SK-N-SH treated with all-trans-retinoic acid at 6 μM for 48 hours (cell line): Measurements from ENCODE around the gene PHKA2.
A peak's percentile ranks its signal among the peaks of the same experiment; 100 is the strongest.

Experiments used
- ATAC-seq: fragments of 200-7000 bp; cut with Tn5 transposase; 3 replicates; pipeline ENCODE4 v1.9.1; 2020; ENCODE audit warnings: mild to moderate bottlenecking, moderate library complexity
- ARNTL ChIP-seq: fragments of 450-650 bp; formaldehyde crosslinking; IDR thresholded peaks from 2 replicates; pipeline ENCODE4 v1.5.0; 2020; ENCODE audit warnings: low read depth, mild to moderate bottlenecking, moderate library complexity, borderline replicate concordance
- CREB5 ChIP-seq: fragments of 250-450 bp; sonication (Bioruptor Pico); IDR thresholded peaks from 2 replicates; pipeline ENCODE4 v1.5.1; 2020; ENCODE audit warnings: low read depth, mild to moderate bottlenecking, moderate library complexity
- CSDC2 ChIP-seq: fragments of 250-450 bp; sonication (Bioruptor Pico); IDR thresholded peaks from 2 replicates; pipeline ENCODE4 v1.5.0; 2020; ENCODE audit warnings: mild to moderate bottlenecking, moderate library complexity
- CSRNP3 ChIP-seq: fragments of 250-450 bp; sonication (Bioruptor Pico); IDR thresholded peaks from 2 replicates; pipeline ENCODE4 v1.5.1; 2021; ENCODE audit warnings: mild to moderate bottlenecking, moderate library complexity
- ESRRG ChIP-seq: fragments of 250-450 bp; sonication (Bioruptor Pico); IDR thresholded peaks from 2 replicates; pipeline ENCODE4 v1.6.1; 2021; ENCODE audit warnings: mild to moderate bottlenecking
- GLIS3 ChIP-seq: fragments of 250-450 bp; sonication (Bioruptor Pico); IDR thresholded peaks from 2 replicates; pipeline ENCODE4 v1.5.0; 2020; ENCODE audit warnings: mild to moderate bottlenecking, moderate library complexity
- ISL1 ChIP-seq: fragments of 250-450 bp; sonication (Bioruptor Pico); IDR thresholded peaks from 2 replicates; pipeline ENCODE4 v2.1.2; 2022; ENCODE audit warnings: mild to moderate bottlenecking, moderate library complexity
- OSR1 ChIP-seq: fragments of 250-450 bp; sonication (Bioruptor Pico); IDR thresholded peaks from 2 replicates; pipeline ENCODE4 v1.8.0; 2022; ENCODE audit warnings: moderate library complexity, mild to moderate bottlenecking, inconsistent platforms
- PATZ1 ChIP-seq: fragments of 250-450 bp; sonication (Bioruptor Pico); IDR thresholded peaks from 2 replicates; pipeline ENCODE4 v1.8.0; 2020; ENCODE audit warnings: mild to moderate bottlenecking, moderate library complexity, borderline replicate concordance
- POU6F1 ChIP-seq: fragments of 250-450 bp; sonication (Bioruptor Pico); IDR thresholded peaks from 2 replicates; pipeline ENCODE4 v1.8.0; 2021; ENCODE audit warnings: low read depth, mild to moderate bottlenecking, moderate library complexity, borderline replicate concordance
- PPARA ChIP-seq: fragments of 250-450 bp; sonication (Bioruptor Pico); IDR thresholded peaks from 2 replicates; pipeline ENCODE4 v1.5.0; 2020; ENCODE audit warnings: mild to moderate bottlenecking, borderline replicate concordance
- SNAI2 ChIP-seq: fragments of 250-450 bp; sonication (Bioruptor Pico); IDR thresholded peaks from 2 replicates; pipeline ENCODE4 v1.5.0; 2020; ENCODE audit warnings: mild to moderate bottlenecking, moderate library complexity
- TCF4 ChIP-seq: fragments of 250-450 bp; sonication (Bioruptor Pico); IDR thresholded peaks from 2 replicates; pipeline ENCODE4 v1.8.0; 2021; ENCODE audit warnings: mild to moderate bottlenecking, moderate library complexity, borderline replicate concordance
- TOX ChIP-seq: fragments of 250-450 bp; sonication (Bioruptor Pico); IDR thresholded peaks from 2 replicates; pipeline ENCODE4 v1.8.0; 2021; ENCODE audit warnings: mild to moderate bottlenecking, moderate library complexity, borderline replicate concordance
- TSHZ2 ChIP-seq: fragments of 250-450 bp; sonication (Bioruptor Pico); IDR thresholded peaks from 2 replicates; pipeline ENCODE4 v1.5.0; 2020; ENCODE audit warnings: mild to moderate bottlenecking, moderate library complexity
- ZC3H10 ChIP-seq: fragments of 250-450 bp; sonication (Bioruptor Pico); IDR thresholded peaks from 2 replicates; pipeline ENCODE4 v1.5.1; 2021; ENCODE audit warnings: mild to moderate bottlenecking, moderate library complexity
- ZFP3 ChIP-seq: fragments of 250-450 bp; sonication (Bioruptor Pico); IDR thresholded peaks from 2 replicates; pipeline ENCODE4 v1.5.0; 2020; ENCODE audit warnings: mild to moderate bottlenecking, moderate library complexity
- ZFP30 ChIP-seq: fragments of 450-650 bp; formaldehyde crosslinking; IDR thresholded peaks from 2 replicates; pipeline ENCODE4 v1.5.0; 2022; ENCODE audit warnings: mild to moderate bottlenecking, moderate library complexity
- ZNF565 ChIP-seq: fragments of 450-650 bp; formaldehyde crosslinking; conservative IDR thresholded peaks from 2 replicates; pipeline ENCODE4 v1.5.0; 2020; ENCODE audit warnings: low read depth, mild to moderate bottlenecking, moderate library complexity
- ZNF70 ChIP-seq: fragments of 450-650 bp; formaldehyde crosslinking; IDR thresholded peaks from 2 replicates; pipeline ENCODE4 v1.5.0; 2020; ENCODE audit warnings: mild to moderate bottlenecking, moderate library complexity

Gene PHKA2

GRCh38 chrX:18886344-18887161, 97.4 kb downstream of the PHKA2 start:
- TF ChIP-seq ZC3H10 (CRISPR knock-in tag) = no peak
- peak; percentile 63 for ATAC-seq

- no peak for TF ChIP-seq ZFP3
- no peak for TF ChIP-seq TCF4 (CRISPR knock-in tag)
- TF ChIP-seq ZNF565 = no peak
- no peak for TF ChIP-seq CREB5 (CRISPR knock-in tag)
- TF ChIP-seq CSRNP3 (CRISPR knock-in tag) = no peak
- TF ChIP-seq ZC3H10 (CRISPR knock-in tag) = no peak
- no peak for TF ChIP-seq POU6F1
- TF ChIP-seq SNAI2 (CRISPR knock-in tag) = no peak
- no peak for ATAC-seq
Measured at GRCh38 chrX:18886005-18886343, 97.9 kb downstream of the PHKA2 start.

GRCh38 chrX:18885328-18886004, 98.4 kb downstream of the PHKA2 start:
- TF ChIP-seq SNAI2 (CRISPR knock-in tag) (no peak), TCF4 (CRISPR knock-in tag) (no peak), ZNF70 (CRISPR knock-in tag) (no peak), ZFP30 (CRISPR knock-in tag) (no peak), TOX (no peak), ISL1 (CRISPR knock-in tag) (no peak), CREB5 (CRISPR knock-in tag) (no peak), GLIS3 (CRISPR knock-in tag) (no peak), ARNTL (CRISPR knock-in tag) (no peak), ZNF565 (no peak), ESRRG (CRISPR knock-in tag) (no peak), POU6F1 (no peak), ZFP3 (no peak), CSRNP3 (CRISPR knock-in tag) (no peak)
- TF ChIP-seq, all 23 proteins: peak for 0
- peak; percentile 43 for ATAC-seq

GRCh38 chrX:18884916-18885315, 99.0 kb downstream of the PHKA2 start:
- ATAC-seq = peak; percentile 7; the same call in 1 of the 3 replicates
- TF ChIP-seq ISL1 (CRISPR knock-in tag) (no peak), TOX (no peak), PPARA (CRISPR knock-in tag) (no peak), CSDC2 (CRISPR knock-in tag) (no peak), PATZ1 (CRISPR knock-in tag) (no peak), TCF4 (CRISPR knock-in tag) (no peak), OSR1 (CRISPR knock-in tag) (no peak), SNAI2 (CRISPR knock-in tag) (no peak), TSHZ2 (CRISPR knock-in tag) (no peak)
